HCT116 (cell line): ENCODE results near the gene HMGB4.

ENCODE experiments used
- CTCF ChIP-seq, 3 experiments: fragments of 200-600 bp in 1 of 3; sonication (generic) in 1 of 3; IDR thresholded peaks in 2 of 3; conservative IDR thresholded peaks in 1 of 3; 2 replicates each; pipeline ENCODE4 v1.5.1; 2012 to 2017; ENCODE audit warnings: low read depth in 2 of 3, low read length in 2 of 3, antibody characterized with exemption in 1 of 3, borderline replicate concordance in 1 of 3, control low read depth in 1 of 3, mild to moderate bottlenecking in 1 of 3, mixed read lengths in 1 of 3, mixed run types in 1 of 3, moderate library complexity in 1 of 3; ENCODE audit not compliant: insufficient read depth in 1 of 3
- EZH2 ChIP-seq: fragments of 200-600 bp; sonication (generic); IDR thresholded peaks from 2 replicates; pipeline ENCODE4 v1.6.1; 2017; ENCODE audit warnings: antibody characterized with exemption, mixed run types
- JUND ChIP-seq: IDR thresholded peaks from 2 replicates; pipeline ENCODE4 v1.6.1; 2012
- MAX ChIP-seq: IDR thresholded peaks from 2 replicates; pipeline ENCODE4 v1.6.1; 2012
- POLR2A ChIP-seq: IDR thresholded peaks from 2 replicates; pipeline ENCODE4 v1.7.0; 2011; ENCODE audit warnings: borderline replicate concordance; ENCODE audit not compliant: insufficient read depth, insufficient read length; ENCODE audit errors: extremely low read depth
- POLR2AphosphoS5 ChIP-seq: IDR thresholded peaks from 2 replicates; pipeline ENCODE4 v1.6.1; 2011; ENCODE audit warnings: mild to moderate bottlenecking, low read depth, low read length, moderate library complexity
- REST ChIP-seq: IDR thresholded peaks from 2 replicates; pipeline ENCODE4 v1.6.1; 2012; ENCODE audit warnings: low read depth
- TCF7L2 ChIP-seq: IDR thresholded peaks from 2 replicates; pipeline ENCODE4 v1.7.0; 2011; ENCODE audit warnings: borderline replicate concordance, inconsistent platforms; ENCODE audit not compliant: insufficient read depth, insufficient read length; ENCODE audit errors: extremely low read depth
- TF ChIP-seq, protein P1 (sequence below): IDR thresholded peaks from 2 replicates; pipeline ENCODE4 v1.6.1; 2011; ENCODE audit warnings: mild to moderate bottlenecking, low read length, moderate library complexity; ENCODE audit not compliant: insufficient replicate concordance; ENCODE audit errors: extremely low read depth

DNA sequence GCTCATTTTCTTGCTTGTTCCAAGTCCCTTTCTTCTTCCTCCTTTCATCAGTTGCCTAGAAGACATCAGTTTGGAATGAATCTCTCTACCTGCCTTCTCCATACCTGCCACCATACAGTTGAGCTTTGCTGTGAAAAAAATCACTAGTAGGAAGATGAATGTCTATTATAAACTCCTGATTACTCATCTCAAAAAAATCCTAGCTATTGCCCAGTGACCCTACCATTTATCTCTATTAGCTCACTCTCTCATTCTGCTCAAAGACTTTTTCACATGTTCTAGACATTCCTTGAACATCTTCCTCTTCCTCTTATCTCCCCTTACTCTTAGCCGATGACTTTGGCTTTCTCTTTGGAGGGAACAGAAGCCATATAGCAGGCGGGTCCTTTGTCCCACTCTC, 49.7 kb upstream of the HMGB4 start:
- TF ChIP-seq TCF7L2 (no peak), EZH2 (no peak), CTCF (IDR thresholded peaks at IDR 0.05 in 2 of 3, conservative IDR thresholded peaks at IDR 0.05 in 1 of 3; ENCODE audit: borderline replicate concordance in 1 of 3, insufficient read depth in 1 of 3, low read depth in 2 of 3, low read length in 2 of 3) (no peak), POLR2AphosphoS5 (no peak), POLR2A (no peak), JUND (no peak), MAX (no peak), REST (no peak)
- TF ChIP-seq, protein P1, sequence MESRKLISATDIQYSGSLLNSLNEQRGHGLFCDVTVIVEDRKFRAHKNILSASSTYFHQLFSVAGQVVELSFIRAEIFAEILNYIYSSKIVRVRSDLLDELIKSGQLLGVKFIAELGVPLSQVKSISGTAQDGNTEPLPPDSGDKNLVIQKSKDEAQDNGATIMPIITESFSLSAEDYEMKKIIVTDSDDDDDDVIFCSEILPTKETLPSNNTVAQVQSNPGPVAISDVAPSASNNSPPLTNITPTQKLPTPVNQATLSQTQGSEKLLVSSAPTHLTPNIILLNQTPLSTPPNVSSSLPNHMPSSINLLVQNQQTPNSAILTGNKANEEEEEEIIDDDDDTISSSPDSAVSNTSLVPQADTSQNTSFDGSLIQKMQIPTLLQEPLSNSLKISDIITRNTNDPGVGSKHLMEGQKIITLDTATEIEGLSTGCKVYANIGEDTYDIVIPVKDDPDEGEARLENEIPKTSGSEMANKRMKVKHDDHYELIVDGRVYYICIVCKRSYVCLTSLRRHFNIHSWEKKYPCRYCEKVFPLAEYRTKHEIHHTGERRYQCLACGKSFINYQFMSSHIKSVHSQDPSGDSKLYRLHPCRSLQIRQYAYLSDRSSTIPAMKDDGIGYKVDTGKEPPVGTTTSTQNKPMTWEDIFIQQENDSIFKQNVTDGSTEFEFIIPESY = no peak
